ENCODE data around the gene WWC1.

WWC1 gene

DNA sequence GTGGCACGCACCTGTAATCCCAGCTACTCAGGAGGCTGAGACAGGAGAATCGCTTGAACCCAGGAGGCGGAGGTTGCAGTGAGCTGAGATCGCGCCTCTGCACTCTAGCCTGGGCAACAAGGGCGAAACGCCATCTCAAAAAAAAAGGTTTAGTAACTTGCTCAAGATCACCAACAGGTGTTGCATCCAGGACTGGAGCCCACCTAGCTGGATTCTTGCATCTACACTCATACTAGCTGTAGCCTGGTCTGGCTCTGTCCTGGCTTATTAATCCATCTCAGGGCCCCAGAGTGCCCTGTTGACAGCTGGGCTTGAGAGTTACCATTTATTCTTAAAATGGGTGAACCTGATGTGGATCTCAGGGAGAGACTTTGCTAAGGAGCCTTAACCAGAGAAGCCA is 7.5 kb downstream of the WWC1 start:
- H3K9me2 ChIP-seq (ENCODE audit: low read depth, low read length), result no peaks in the 10 kb centered on the region
- no peak overlapping the region for H3K9ac ChIP-seq (ENCODE audit: low read length)
- H3F3A ChIP-seq (ENCODE audit: insufficient read depth, low read length), result no peaks in the 10 kb centered on the region
- H3K4me1 ChIP-seq (ENCODE audit: insufficient read depth, low read length, severe bottlenecking), result no peaks in the 10 kb centered on the region
- H3K9me3 ChIP-seq (ENCODE audit: low read length), result no peaks in the 10 kb centered on the region
- no peak overlapping the region for H3K27ac ChIP-seq (ENCODE audit: low read depth, low read length, poor library complexity, severe bottlenecking)
- H3K4me3 ChIP-seq (ENCODE audit: low read depth, low read length, poor library complexity, severe bottlenecking), result no peak overlapping the region
- H3K4me2 ChIP-seq (ENCODE audit: low read length), result no peak overlapping the region
- 0 out of 2 replicates have a peak, but pooled peaks cover 2% of the 10 kb centered on the region for H3K27me3 ChIP-seq (ENCODE audit: insufficient read depth, low read length)
- no peaks in the 10 kb centered on the region for H3K36me3 ChIP-seq (ENCODE audit: insufficient read depth, low read length)
- no peaks in the 10 kb centered on the region for H4K20me1 ChIP-seq (ENCODE audit: insufficient read depth, low read length)
- no peak overlapping the region for H2AFZ ChIP-seq (ENCODE audit: low read length)
- no peaks in the 10 kb centered on the region for H3K79me2 ChIP-seq (ENCODE audit: insufficient read depth, low read length)
- TF ChIP-seq, protein P1, sequence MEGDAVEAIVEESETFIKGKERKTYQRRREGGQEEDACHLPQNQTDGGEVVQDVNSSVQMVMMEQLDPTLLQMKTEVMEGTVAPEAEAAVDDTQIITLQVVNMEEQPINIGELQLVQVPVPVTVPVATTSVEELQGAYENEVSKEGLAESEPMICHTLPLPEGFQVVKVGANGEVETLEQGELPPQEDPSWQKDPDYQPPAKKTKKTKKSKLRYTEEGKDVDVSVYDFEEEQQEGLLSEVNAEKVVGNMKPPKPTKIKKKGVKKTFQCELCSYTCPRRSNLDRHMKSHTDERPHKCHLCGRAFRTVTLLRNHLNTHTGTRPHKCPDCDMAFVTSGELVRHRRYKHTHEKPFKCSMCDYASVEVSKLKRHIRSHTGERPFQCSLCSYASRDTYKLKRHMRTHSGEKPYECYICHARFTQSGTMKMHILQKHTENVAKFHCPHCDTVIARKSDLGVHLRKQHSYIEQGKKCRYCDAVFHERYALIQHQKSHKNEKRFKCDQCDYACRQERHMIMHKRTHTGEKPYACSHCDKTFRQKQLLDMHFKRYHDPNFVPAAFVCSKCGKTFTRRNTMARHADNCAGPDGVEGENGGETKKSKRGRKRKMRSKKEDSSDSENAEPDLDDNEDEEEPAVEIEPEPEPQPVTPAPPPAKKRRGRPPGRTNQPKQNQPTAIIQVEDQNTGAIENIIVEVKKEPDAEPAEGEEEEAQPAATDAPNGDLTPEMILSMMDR (IDR thresholded peaks at IDR 0.05; ENCODE audit: low read length), result no peak
- no peak for TF ChIP-seq EZH2 (IDR thresholded peaks at IDR 0.05; ENCODE audit: borderline replicate concordance, low read length)

DNA sequence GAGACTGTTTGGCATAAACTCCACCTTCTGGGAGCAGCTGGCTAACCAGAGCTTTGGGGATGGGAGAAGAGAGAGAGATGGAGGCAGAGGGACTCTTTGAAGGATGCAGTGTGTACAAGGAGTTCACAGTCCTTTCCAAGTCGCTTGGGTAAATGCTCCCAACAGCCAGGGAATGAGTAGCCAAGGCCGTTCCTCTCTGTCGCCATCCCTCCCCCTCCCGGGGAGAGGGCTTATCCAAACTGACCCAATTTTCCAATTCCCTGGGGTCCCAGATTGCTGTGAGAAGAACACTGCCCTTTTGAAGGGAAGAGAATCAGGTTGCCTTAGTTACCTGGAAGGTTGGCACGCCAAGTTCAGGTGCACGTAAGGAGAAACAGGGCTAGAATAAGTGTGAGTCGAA is 7.9 kb downstream of the WWC1 start:
- H3K4me2 ChIP-seq (ENCODE audit: low read length), result no peak overlapping the region
- no peaks in the 10 kb centered on the region for H4K20me1 ChIP-seq (ENCODE audit: insufficient read depth, low read length)
- H3K9me3 ChIP-seq (ENCODE audit: low read length), result no peaks in the 10 kb centered on the region
- no peaks in the 10 kb centered on the region for H3K36me3 ChIP-seq (ENCODE audit: insufficient read depth, low read length)
- H3K9ac ChIP-seq (ENCODE audit: low read length), result no peak overlapping the region
- H3K9me2 ChIP-seq (ENCODE audit: low read depth, low read length), result no peaks in the 10 kb centered on the region
- H3F3A ChIP-seq (ENCODE audit: insufficient read depth, low read length), result no peaks in the 10 kb centered on the region
- no peak overlapping the region for H3K4me3 ChIP-seq (ENCODE audit: low read depth, low read length, poor library complexity, severe bottlenecking)
- no peak for TF ChIP-seq EZH2 (IDR thresholded peaks at IDR 0.05; ENCODE audit: borderline replicate concordance, low read length)
- TF ChIP-seq, protein P1 (IDR thresholded peaks at IDR 0.05; ENCODE audit: low read length), result no peak
- H2AFZ ChIP-seq (ENCODE audit: low read length), result no peak overlapping the region
- H3K27me3 ChIP-seq (ENCODE audit: insufficient read depth, low read length), result 0 out of 2 replicates have a peak, but pooled peaks cover 2% of the 10 kb centered on the region
- H3K27ac ChIP-seq (ENCODE audit: low read depth, low read length, poor library complexity, severe bottlenecking), result no peak overlapping the region
- H3K4me1 ChIP-seq (ENCODE audit: insufficient read depth, low read length, severe bottlenecking), result no peaks in the 10 kb centered on the region
- H3K79me2 ChIP-seq (ENCODE audit: insufficient read depth, low read length), result no peaks in the 10 kb centered on the region

DNA sequence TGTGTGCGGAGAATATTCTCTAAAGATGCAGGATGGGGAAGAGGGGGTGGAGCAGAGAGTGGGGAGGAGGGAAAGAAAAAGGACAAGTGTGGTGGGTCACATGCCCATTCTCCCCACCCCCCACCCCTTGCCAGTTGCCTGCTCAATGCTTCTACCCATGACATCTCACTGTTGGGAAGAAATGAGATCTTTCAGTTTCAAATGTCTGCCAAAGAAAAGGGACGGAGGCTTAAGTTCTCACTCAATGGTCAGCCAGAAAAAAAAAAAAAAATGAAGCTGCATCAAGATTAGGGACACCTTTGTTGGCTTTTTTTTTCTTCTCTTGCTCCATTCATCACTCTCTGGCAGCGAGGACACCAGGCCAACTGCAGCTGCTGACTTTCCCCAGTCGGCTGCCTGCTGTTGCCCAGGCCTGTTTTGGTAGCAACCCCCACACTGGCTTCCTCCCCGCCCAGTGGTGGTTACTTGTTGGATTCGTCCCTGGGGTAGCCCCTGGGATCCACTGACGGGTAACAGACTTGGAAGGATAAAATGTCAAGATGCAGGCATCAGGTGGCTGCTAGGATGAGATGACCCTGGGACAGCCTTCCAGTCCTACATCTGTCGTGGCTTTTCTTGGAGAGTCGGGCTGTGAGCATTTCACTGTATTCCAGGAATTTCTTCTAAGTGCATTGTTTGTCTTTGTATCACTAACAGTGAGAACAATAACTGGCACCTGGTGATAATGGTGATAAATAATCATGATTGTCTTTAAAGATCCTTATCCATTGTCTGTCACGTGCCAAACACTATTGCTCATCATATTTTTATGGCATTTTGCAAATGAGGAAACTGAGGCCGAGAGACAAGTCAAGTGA is 9.1 kb downstream of the WWC1 start:
- Histone ChIP-seq H3K4me1 (ENCODE audit: insufficient read depth, low read length, severe bottlenecking) (no peaks in the 10 kb centered on the region), H3K9ac (ENCODE audit: low read length) (no peak overlapping the region), H3K79me2 (ENCODE audit: insufficient read depth, low read length) (no peaks in the 10 kb centered on the region), H3K27ac (ENCODE audit: low read depth, low read length, poor library complexity, severe bottlenecking) (no peak overlapping the region), H3K36me3 (ENCODE audit: insufficient read depth, low read length) (no peaks in the 10 kb centered on the region), H4K20me1 (ENCODE audit: insufficient read depth, low read length) (no peaks in the 10 kb centered on the region), H3K9me3 (ENCODE audit: low read length) (no peaks in the 10 kb centered on the region), H3K4me3 (ENCODE audit: low read depth, low read length, poor library complexity, severe bottlenecking) (no peak overlapping the region), H3K9me2 (ENCODE audit: low read depth, low read length) (no peaks in the 10 kb centered on the region), H2AFZ (ENCODE audit: low read length) (no peak overlapping the region), H3K4me2 (ENCODE audit: low read length) (no peak overlapping the region), H3F3A (ENCODE audit: insufficient read depth, low read length) (no peaks in the 10 kb centered on the region), H3K27me3 (ENCODE audit: insufficient read depth, low read length) (0 out of 2 replicates have a peak, but pooled peaks cover 2% of the 10 kb centered on the region)
- TF ChIP-seq EZH2 (IDR thresholded peaks at IDR 0.05; ENCODE audit: borderline replicate concordance, low read length), result no peak
- TF ChIP-seq, protein P1 (IDR thresholded peaks at IDR 0.05; ENCODE audit: low read length), result no peak
